Stimulated activated CD8-positive, alpha-beta memory T cell treated with anti-CD3 and anti-CD28 coated beads, Interleukin-7, amount 100 ng/mL, for 24 hours (primary cell): ENCODE data around the gene IFI44.

Experiments used
- DNase-seq: peaks from one replicate; pipeline ENCODE4 v3.0.0-alpha.2; 2020; ENCODE audit warnings: low read depth

The IFI44 gene

GRCh38 chr1:78712467-78713051 lies 62.9 kb downstream of the IFI44 start:
- no peak for DNase-seq

- DNase-seq = no peak
These were observed 63.7 kb downstream of the IFI44 start for GRCh38 chr1:78713297-78713696.
